ENCODE measurements around the gene DLG1.
"Not testable (repeated sequence)": the region's sequence is repeated elsewhere in the genome, so short reads cannot be mapped to it uniquely, and the experiment has no call there.

The DLG1 gene

GRCh38 chr3:197283045-197283444 lies 15.4 kb downstream of the DLG1 start:
- no peak for DNase-seq

GRCh38 chr3:197281849-197282248 lies 16.6 kb downstream of the DLG1 start:
- DNase-seq = no peak

- no peak for DNase-seq
These were observed 18.3 kb downstream of the DLG1 start for GRCh38 chr3:197280156-197280555.

GRCh38 chr3:197278933-197279332 lies 19.5 kb downstream of the DLG1 start:
- DNase-seq = no peak

GRCh38 chr3:197276808-197277207 lies 21.6 kb downstream of the DLG1 start:
- DNase-seq = not testable (repeated sequence)

DNA sequence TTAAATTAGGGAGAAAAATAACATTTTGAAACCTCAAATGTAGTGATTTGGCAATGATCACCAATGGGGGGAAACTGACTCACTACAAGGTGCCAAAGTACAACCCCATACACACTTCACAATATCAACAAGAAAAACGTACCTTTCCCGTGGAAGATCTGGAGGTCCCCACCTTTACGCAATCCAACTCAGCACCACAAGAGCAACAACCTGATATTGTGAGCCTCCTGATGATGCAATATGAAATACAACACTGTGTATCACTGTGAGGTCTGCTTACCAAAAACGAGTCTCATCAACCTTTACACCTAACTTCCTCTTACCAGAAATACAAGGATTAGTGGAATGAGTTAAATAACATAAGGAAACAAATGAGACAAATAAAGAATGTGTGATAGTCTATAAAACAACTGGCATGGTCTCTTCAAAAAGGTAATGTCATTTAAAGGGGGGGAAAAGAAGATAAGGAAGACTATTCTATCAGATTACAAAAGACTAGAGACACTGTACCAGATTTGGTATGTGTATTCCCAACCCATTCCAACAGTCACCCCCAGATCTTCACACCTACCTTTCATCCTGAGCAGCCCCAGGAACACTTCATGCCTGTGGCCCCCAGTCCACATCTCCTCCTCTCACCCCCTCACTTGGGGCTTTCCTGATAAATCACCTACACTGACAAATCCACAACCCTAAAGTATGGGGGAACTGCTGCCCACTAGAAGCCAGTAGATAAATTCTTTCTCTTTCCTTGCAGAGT lies 27.7 kb downstream of the DLG1 start:
- DNase-seq = no peak

DNA sequence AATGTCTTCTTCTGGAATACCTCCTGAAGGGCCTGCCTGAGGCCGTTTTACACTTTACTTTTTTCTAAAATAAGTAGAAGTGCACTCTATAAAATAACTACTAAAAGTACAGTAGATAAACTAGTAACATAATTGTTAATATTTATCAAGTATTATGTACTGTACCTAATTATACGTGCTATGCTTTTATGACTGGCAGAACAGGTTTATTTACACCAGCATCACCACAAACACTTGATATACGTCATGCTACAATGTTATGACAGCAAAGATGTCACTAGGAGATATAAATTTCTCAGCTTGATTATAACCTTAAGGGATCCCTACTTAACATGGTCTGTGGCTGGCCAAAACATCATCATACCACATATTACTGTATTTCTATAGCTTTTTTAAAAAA lies 29.4 kb downstream of the DLG1 start:
- DNase-seq = no peak

DNA sequence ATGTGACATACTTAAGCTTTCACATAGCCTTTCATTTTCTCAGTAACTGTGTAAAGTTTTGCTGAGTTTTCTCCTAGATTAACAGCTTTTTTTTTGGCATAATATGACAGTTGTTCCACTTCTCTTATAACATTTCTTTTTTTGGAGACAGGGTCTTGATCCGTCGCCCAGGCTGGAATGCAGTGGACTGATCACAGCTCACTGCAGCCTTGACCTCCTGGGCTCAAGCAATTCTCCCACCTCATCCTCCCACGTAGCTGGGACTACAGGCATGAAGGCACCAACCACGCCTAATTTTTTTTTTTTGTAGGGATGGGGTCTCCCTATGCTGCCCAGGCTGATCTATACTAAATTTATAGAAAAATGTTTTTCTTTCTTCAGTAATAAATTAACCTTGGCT lies 30.1 kb downstream of the DLG1 start:
- DNase-seq = no peak

- no peak for DNase-seq
These were observed 32.1 kb downstream of the DLG1 start for GRCh38 chr3:197266331-197266730.

GRCh38 chr3:197262709-197263108 lies 35.7 kb downstream of the DLG1 start:
- no peak for DNase-seq

GRCh38 chr3:197261164-197261509 lies 37.3 kb downstream of the DLG1 start:
- DNase-seq = no peak

- DNase-seq = no peak
These were observed 37.8 kb downstream of the DLG1 start for GRCh38 chr3:197260491-197261163.

DNA sequence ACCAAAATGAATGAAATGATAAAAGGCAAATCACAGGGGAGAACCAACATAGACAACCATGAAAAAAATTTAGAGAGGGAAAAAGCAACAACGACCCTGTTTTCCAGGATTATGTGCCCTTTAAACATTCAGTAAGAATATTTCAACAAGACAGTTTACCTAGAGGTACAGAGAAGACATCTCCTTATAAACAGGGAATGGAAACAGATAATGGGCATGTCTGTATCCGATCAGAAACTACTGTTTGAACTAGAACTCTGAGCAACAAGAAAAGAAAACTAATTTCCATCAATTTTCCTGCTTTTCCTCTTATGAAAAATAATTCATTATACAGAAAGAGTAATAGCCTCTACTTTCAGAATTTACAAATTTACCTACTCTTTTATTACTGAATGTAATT lies 39.3 kb downstream of the DLG1 start:
- DNase-seq = no peak

DNA sequence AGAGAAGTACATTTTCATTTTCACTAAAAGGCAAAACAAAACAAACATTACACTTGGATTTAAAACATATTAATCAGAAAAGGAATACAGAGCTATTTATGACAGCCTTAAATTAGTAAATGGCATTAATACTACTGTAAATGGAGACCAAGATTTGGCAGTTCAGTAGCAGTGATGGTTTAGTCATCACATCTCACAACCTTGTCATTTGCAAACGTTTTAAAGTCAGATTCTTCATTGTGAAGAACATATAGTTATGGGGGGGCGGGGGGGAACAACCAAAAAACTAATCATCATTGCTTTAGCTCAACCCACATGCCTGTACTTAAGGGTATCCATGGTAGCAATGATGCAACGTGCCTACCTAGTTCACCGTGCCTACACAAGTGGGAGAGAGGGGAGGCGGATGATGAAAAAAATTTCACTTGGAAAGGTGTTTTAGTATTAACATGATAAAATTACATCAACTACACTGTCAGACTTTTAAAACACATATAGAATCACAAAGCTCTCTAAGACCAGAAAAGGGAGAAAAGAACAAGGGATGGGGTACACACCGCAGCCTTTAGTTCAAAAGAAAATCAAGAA lies 40.1 kb downstream of the DLG1 start:
- no peak for DNase-seq

DNA sequence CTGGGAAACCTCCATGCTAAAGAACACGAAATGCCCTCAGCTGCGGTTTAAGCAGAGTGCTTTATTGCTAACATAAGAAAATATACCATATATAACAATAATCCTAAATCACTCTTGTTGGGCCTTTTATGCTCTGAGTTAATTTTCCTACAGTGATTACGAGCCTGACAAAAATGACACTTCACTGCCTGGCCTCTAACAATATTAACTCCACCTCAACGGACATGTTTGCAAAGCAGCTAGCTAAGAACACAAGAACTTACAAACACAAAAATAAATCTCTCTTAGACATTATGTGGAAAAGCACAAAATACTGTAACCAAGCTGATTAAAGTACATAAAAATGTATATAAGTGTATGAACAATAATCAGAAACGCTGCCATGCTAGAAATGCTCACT lies 40.7 kb downstream of the DLG1 start:
- DNase-seq = no peak

DNA sequence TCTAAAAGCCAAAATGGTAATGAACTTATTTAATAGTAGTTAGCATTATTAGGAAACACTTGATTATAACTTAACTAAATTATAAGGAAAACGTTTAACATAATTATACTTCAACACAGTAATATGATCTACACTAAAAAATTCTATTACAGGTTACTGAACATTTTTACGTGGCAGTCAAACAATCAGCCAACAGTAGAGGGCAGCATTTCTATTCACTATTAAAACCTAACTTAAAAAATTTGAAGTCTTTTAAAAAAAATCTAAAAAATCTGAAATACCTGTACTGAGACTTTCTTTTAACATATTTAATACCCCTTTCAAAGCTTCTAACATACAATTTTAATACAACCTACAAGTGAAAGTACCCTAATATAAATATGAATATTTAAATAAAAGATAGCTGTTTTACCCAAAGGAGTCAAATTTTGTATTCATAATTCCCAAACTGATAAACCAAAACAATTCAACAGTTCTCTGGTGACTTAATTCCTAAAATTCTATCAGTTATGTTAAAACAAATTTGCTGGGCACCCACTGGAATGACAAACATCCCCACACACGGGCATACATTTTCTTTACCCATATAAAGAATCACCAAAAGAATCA lies 41.5 kb downstream of the DLG1 start:
- peak in 1 of 4 experiments; percentile 12 for DNase-seq

GRCh38 chr3:197256104-197256503 lies 42.3 kb downstream of the DLG1 start:
- no peak for DNase-seq

- no peak for DNase-seq
These were observed 45.0 kb downstream of the DLG1 start for GRCh38 chr3:197253238-197253947.

- DNase-seq = no peak
These were observed 48.9 kb downstream of the DLG1 start for GRCh38 chr3:197249542-197249941.

DNA sequence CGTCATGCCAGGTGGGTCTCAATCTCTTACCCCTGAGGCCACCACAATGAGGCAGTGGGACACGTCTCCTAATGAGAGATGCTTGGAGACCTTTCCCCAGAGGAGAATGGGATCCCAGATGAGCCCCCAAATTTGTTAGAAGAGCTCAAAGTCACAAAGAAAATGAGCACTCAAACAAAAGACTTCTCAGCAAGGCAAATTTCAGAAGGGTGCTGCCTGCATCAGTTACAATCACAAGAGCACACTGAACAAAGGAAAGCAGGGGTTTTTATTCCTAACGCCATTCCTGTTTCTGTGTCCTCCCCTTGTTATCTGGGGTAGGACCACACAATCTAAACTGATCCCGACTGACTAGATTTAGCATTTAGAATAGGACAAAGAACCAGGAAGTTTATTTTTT lies 50.1 kb downstream of the DLG1 start:
- no peak for DNase-seq

DNA sequence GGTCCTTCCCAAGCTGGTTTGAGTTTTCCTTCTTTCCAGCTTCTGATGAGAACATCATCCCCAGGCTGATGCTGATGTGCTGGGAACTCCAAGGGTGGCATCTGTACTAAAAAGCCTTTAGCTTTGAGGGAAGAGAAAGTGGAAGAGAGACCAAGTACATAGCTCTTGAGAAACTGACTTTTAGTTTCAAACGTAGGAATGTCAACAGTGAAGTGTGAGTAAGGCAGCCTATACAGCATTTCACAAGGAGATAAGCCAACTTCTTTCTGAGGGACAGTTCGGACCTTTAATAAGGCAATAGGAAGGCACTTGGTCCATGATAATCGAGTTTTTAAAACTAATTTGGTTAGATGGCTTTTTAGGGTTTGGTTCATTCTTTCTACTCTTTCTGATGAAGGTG lies 53.7 kb downstream of the DLG1 start:
- DNase-seq = no peak

DNA sequence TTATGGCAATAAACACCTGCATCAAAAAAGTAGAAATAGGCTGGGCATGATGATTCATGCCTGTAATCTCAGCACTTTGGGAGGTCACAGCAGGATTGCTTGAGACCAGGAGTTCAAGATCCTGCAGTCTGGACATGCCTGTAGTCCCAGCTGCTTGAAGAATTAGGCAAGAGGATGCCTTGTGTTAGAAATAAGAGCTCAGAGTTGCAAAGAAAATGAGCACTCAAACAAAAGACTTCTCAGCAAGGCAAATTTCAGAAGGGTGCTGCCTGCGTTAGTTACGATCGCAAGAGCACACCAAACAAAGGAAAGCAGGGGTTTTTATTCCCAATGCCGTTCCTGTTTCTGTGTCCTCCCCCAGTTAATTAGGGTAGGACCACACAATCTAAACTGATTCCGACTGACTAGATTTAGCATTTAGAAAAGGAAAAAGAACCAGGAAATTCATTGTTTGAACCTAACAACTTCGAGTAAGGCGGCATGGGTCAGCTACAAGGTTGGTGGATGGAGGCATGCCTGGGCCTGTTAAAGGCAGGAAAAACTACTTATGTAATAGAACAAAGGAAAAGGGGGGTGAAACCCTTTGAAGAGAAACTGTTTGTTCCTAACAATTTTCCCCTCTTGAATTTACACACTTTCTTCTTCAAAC lies 55.5 kb downstream of the DLG1 start:
- no peak for DNase-seq

GRCh38 chr3:197241173-197241572 lies 57.2 kb downstream of the DLG1 start:
- DNase-seq = no peak

Data from activated CD4-positive, CD25-positive, alpha-beta regulatory T cell (primary cell).